Prostate gland (tissue), 2 donors: Measurements from ENCODE around the gene MELTF. TPM values are rescaled to one million over a fixed set of nuclear protein-coding genes. Genes with fewer than 3 reads are reported as not detected.

Experiments used
- DNase-seq: peaks from one replicate; pipeline ENCODE4 v3.0.0-alpha.2; 2019; ENCODE audit warnings: low spot score
- H3K27ac ChIP-seq, 2 donors: fragments of 200-600 bp; sonication (generic); 2 replicates each; pipeline ENCODE4 v1.5.1; 2017 to 2019
- H3K27me3 ChIP-seq: fragments of 200-600 bp; sonication (generic); replicated peaks from 2 replicates; pipeline ENCODE4 v1.5.1; 2019; ENCODE audit not compliant: insufficient read depth
- H3K36me3 ChIP-seq, 2 donors: fragments of 200-600 bp; sonication (generic); 1 replicate in 1 of 2; 2 replicates in 1 of 2; pipeline versions ENCODE4 v1.5.1 to v1.8.1; 2017 to 2019
- H3K4me1 ChIP-seq: fragments of 200-600 bp; sonication (generic); replicated peaks from 2 replicates; pipeline ENCODE4 v1.5.1; 2019
- H3K4me3 ChIP-seq, 2 donors: fragments of 200-600 bp; sonication (generic); 2 replicates each; pipeline ENCODE4 v1.5.1; 2017 to 2019
- H3K9me3 ChIP-seq: fragments of 200-600 bp; sonication (generic); 2 replicates; pipeline ENCODE4 v1.5.1; 2017
- POLR2A ChIP-seq: fragments of 450-650 bp; IDR thresholded peaks from one replicate; pipeline ENCODE4 v1.6.1; 2016; ENCODE audit warnings: antibody characterized with exemption, mild to moderate bottlenecking
- POLR2AphosphoS5 ChIP-seq: sonication (generic); formaldehyde crosslinking; IDR thresholded peaks from one replicate; pipeline ENCODE4 v1.6.1; 2017; ENCODE audit warnings: antibody characterized with exemption
- WGBS: methylation state at CpG from one replicate; pipeline ENCODE4 v1.1.5; 2018; 5-methylcytosine and 5-hydroxymethylcytosine counted together
- intact Hi-C: fragments of 100-400 bp; cut with DNase I; formaldehyde crosslinking; loops from one replicate; pipeline ENCODE4 v1.14.2; 2022
- total RNA-seq, 2 donors: library from RNA; depleted of rRNA; stranded (reverse); fragments of >200 nt; gene quantifications; one replicate each; pipeline ENCODE4 v1.1.0, GENCODE V29; 2016
- TF ChIP-seq, protein P1 (sequence below), 4 experiments: fragments of 200-600 bp in 2 of 4; fragments of 450-650 bp in 2 of 4; sonication (generic) in 2 of 4; IDR thresholded peaks; 1 replicate in 3 of 4; 2 replicates in 1 of 4; pipeline ENCODE4 v1.5.1; 2016 to 2019; ENCODE audit warnings: antibody characterized with exemption in 4 of 4, mild to moderate bottlenecking in 2 of 4, moderate library complexity in 2 of 4

MELTF gene
- total RNA-seq, 2 donors from 2014 or later: 6.9 to 9.0 TPM

DNA sequence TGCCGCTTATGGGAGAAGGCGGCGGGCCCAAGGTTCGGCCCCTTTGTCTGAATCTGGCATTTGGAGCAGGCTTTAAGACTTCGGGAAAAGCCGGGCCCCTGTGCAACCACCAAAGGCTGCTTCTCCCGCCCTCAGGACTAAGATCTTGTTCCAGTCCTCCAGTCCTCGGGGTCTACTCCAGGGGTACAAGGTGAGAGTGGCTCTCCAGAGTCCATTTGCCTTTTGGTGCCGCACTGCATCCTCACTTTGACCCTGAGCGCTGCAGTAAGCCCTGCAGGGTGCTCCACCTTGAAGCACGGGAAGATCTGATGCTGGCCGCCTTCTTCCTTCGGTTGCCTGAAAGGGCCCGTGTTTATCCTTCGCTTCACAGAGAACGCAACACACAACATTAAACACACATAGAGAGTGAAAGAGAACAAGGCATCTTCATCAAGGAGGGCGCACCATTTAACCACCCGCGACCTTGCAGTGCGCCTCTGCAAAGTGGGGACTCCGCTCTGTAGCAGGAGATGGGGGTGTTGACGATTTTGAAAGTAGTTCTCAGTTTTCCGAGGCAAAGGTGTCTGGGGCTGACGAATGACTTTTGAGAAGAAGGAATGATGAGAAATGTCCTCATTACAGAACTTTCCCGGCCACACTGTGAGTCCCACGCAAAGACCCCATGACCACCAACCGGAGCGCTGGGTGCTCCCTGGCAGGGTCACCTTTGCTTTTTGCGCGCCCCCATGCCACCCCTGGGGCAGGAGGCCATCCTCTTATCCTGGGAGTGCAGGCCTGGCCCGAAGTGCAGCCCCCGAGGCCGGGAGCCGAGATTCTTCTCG is 62.0 kb downstream of the MELTF start:
- no peak overlapping the region for H3K27ac ChIP-seq
- WGBS: 74% methylated on average over 35 of the region's 35 CpGs
- DNase-seq: no peak
- no peaks in the 10 kb centered on the region for H3K4me1 ChIP-seq
- no peaks in the 10 kb centered on the region for H3K36me3 ChIP-seq
- intact Hi-C loops: loop anchor here (10.0 kb wide), 1 partner anchor 133 kb away; no protein-coding TSS in a partner anchor
- H3K4me3 ChIP-seq: peak overlapping the region; percentile 42 to 76
- no peaks in the 10 kb centered on the region for H3K9me3 ChIP-seq
- no peaks in the 10 kb centered on the region for H3K27me3 ChIP-seq
- TF ChIP-seq, protein P1, sequence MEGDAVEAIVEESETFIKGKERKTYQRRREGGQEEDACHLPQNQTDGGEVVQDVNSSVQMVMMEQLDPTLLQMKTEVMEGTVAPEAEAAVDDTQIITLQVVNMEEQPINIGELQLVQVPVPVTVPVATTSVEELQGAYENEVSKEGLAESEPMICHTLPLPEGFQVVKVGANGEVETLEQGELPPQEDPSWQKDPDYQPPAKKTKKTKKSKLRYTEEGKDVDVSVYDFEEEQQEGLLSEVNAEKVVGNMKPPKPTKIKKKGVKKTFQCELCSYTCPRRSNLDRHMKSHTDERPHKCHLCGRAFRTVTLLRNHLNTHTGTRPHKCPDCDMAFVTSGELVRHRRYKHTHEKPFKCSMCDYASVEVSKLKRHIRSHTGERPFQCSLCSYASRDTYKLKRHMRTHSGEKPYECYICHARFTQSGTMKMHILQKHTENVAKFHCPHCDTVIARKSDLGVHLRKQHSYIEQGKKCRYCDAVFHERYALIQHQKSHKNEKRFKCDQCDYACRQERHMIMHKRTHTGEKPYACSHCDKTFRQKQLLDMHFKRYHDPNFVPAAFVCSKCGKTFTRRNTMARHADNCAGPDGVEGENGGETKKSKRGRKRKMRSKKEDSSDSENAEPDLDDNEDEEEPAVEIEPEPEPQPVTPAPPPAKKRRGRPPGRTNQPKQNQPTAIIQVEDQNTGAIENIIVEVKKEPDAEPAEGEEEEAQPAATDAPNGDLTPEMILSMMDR (IDR thresholded peaks at IDR 0.05): no peak
- TF ChIP-seq POLR2AphosphoS5: no peak

DNA sequence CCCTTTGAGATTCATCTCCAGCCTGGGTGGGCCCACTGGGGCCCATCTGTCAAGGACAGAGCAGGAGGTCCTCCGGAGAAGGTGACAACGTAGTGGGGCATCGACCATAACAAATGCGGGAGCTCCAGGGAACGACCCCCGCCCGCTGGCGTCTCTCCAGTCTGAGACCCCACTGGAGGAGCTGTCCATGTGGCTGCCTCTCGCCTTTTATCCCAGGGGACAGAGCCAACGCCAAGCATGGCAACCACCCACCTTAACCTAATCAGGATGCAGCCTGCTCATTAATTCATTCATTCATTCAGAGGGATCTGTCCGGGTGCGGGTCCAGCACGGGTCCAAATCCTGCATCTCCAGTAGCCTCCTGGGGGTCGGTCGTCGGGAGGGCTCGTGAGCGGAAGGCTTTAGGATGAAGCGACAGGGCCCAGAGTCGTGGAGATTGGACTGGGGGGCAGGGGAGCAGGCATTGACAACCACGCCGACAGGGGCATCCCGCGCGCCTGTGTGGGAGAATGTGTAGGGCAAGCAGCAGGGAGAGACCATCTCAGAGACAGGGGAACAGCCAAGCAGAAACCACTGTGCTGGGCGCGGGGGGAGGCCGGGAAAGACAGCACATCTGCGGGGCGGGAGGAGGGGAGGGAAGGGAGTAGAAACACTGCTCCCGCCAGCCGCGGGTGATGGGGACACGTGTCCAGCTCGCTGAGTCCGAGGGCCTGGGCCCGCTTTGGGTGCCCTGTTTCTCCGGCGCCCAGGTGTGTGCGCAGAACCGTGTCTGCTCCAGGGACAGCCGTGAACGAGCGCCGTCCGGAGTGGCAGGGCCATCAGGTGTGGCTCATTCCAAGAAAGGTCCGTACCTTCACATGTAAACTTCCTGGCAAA is 62.9 kb downstream of the MELTF start:
- no peaks in the 10 kb centered on the region for H3K36me3 ChIP-seq
- H3K4me1 ChIP-seq: no peaks in the 10 kb centered on the region
- H3K27me3 ChIP-seq: no peaks in the 10 kb centered on the region
- no peaks in the 10 kb centered on the region for H3K9me3 ChIP-seq
- H3K4me3 ChIP-seq: no peak overlapping the region
- WGBS: 74% methylated on average over 47 of the region's 47 CpGs
- intact Hi-C loops: loop anchor here (10.0 kb wide), 1 partner anchor 132 kb away; no protein-coding TSS in a partner anchor
- TF ChIP-seq POLR2AphosphoS5 (no peak), POLR2A (no peak)
- TF ChIP-seq, protein P1 (IDR thresholded peaks at IDR 0.05): no peak
- DNase-seq: no peak
- no peak overlapping the region for H3K27ac ChIP-seq

DNA sequence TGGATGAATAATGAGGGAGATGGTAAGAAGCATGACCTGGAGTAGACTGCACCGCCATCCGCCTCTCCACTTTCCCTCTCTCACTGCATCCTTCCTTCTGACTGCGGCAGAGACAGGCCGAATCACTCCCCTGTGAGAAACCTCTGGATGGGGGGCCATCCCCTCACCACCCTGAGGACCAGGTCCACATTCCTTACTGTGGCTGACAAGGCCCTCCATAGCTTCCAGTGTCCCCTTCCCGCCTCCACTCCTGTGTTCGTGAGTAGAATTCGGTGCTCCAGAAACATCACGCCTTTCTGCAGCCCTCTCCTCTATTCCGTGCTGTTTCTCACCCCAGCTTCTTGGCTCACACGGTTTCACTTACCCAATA is 63.8 kb downstream of the MELTF start:
- Histone ChIP-seq H3K27ac (no peak overlapping the region), H3K9me3 (no peaks in the 10 kb centered on the region), H3K4me1 (no peaks in the 10 kb centered on the region), H3K27me3 (no peaks in the 10 kb centered on the region), H3K4me3 (no peak overlapping the region), H3K36me3 (no peaks in the 10 kb centered on the region)
- intact Hi-C loops: loop anchor here (10.0 kb wide), 1 partner anchor 131 kb away; no protein-coding TSS in a partner anchor
- no peak for DNase-seq
- TF ChIP-seq, protein P1 (IDR thresholded peaks at IDR 0.05): no peak
- TF ChIP-seq POLR2A: no peak
- no peak for TF ChIP-seq POLR2AphosphoS5
- WGBS: 95% methylated on average over 10 of the region's 10 CpGs

DNA sequence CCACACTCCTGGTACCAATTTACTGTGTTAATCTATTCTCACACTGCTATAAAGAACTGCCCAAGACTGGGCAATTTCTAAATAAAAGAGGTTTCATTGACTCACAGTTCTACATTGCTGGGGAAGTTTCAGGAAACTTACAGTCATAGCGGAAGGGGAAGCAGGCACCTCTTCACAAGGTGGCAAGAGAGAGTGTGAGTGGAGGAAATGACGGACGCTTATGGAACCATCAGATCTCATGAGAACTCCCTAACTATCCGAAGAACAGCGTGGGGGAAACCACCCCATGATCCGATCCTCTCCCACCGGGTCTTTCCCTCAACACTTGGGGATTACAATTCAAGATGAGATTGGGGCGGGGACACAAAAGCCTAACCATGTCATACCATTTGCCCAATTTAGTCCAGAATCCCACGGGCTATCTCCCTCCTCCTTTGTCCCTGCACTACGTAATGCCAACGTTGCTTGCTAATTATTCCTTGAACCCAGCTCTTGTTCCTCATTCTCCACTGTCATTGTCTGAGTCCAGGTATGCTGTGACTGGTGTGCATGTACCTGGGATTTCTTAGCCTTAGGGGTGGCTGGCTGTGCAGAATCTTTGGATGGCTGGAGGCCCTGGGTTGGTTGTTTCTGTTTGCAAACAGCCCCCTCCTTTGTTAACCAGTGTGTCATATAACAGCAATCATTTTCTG is 64.4 kb downstream of the MELTF start:
- Histone ChIP-seq H3K27me3 (no peaks in the 10 kb centered on the region), H3K4me3 (no peak overlapping the region), H3K4me1 (no peaks in the 10 kb centered on the region), H3K36me3 (no peaks in the 10 kb centered on the region), H3K9me3 (no peaks in the 10 kb centered on the region), H3K27ac (no peak overlapping the region)
- WGBS: 90% methylated on average over 11 of the region's 11 CpGs
- TF ChIP-seq POLR2A: no peak
- no peak for TF ChIP-seq POLR2AphosphoS5
- TF ChIP-seq, protein P1 (IDR thresholded peaks at IDR 0.05): no peak
- intact Hi-C loops: loop anchor here (10.0 kb wide), 1 partner anchor 130 kb away; no protein-coding TSS in a partner anchor
- no peak for DNase-seq
